ENCODE results near the gene HDAC9. TPM values are rescaled to one million over a fixed set of nuclear protein-coding genes. Genes with fewer than 3 reads are reported as not detected.

HDAC9 gene
- polyA plus RNA-seq, 1 of the 3 experiments (the other 2 are of a cell fraction) = 11.6 TPM

DNA sequence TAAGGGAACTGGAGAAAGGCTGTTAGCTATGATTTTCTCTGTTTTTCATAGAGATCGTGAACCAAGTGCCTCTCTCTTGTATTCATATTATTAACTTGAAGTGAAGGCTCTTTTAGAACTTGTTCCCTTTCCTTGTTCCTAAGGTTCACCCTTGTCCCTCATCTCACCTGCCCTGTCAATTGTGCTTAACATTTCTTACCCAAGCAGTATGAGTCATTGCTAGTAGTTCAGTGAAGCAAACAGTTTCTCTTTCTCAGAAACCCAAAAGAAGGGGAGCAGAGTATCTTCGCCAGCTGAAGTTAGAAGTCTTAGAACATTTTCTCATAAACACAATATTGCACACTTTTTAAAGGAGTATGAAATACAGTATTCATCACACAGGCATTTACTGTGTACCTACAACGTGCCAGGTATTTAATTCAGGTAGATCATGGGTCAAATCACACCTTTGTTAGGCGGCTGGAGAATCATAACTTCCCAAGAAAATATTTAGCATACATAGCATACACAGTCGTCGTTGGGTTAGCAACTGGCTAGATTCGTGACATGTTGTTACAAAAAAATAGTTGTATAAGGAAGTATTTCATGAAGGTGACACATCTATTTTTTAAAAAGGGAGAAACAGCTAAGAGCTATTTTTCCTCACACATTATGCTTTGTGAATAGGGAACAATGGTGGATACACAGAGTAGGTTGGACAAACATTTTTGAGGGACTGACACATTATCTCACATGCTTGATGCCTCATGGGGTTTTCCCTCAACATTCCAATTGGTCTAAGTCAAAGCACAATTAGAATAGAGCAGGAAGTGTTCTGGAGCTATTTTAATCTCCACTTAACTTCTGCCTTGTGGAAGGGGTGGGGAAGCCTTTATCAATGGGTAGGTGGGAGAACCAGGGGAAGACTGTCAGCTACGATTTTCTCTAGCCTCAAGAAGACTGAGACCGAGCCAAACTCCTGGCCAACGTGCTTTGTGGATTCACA, 13.2 kb downstream of the HDAC9 start:
- peaks cover 44% of the 10 kb centered on the region for H3K79me2 ChIP-seq (ENCODE audit: insufficient read depth)
- H3K9me3 ChIP-seq = no peaks in the 10 kb centered on the region
- peaks cover 49% of the 10 kb centered on the region for H3F3A ChIP-seq (replicated peaks; ENCODE audit: insufficient read depth)
- ChIA-PET POLR2A (interaction anchor here (2.0 kb wide), 1 partner anchor 13 kb away, joined by 8 read pairs; the partner anchor contains the start of gene HDAC9), CTCF (interaction anchor here (0.6 to 4.8 kb wide), 8 partner anchors 10 to 154 kb away, joined by 3 to 34 read pairs (median 4); partner anchors contain the start of gene HDAC9)
- no peaks in the 10 kb centered on the region for H4K20me1 ChIP-seq (ENCODE audit: insufficient read depth)
- WGBS (ENCODE audit: low lambda C conversion rate) = 29% methylated on average over 10 of the region's 10 CpGs
- no peaks in the 10 kb centered on the region for H3K27me3 ChIP-seq (ENCODE audit: insufficient read depth)
- H3K4me1 ChIP-seq (ENCODE audit: control insufficient read depth in 1 of 2, insufficient read depth in 2 of 2, low read depth in 1 of 2, low read length in 1 of 2) = peaks cover 13 to 26% of the 10 kb centered on the region in 2 experiments
- peak overlapping the region; percentile 77 for H3K4me2 ChIP-seq
- H3K36me3 ChIP-seq (replicated peaks in 1 of 2; ENCODE audit: control insufficient read depth in 1 of 2, insufficient read depth in 2 of 2, low read length in 1 of 2) = peaks cover 0 to 3% of the 10 kb centered on the region in 2 experiments
- no peak for DNase-seq
- peak overlapping the region; percentile 18; the same call in 1 of the 2 replicates for H2AFZ ChIP-seq (ENCODE audit: low read depth)
- H3K9me2 ChIP-seq = no peaks in the 10 kb centered on the region
- H3K27ac ChIP-seq (ENCODE audit: low read depth in 2 of 2, low read length in 1 of 2) = peak overlapping the region; percentile 87 to 99
- peak overlapping the region; percentile 94 for H3K9ac ChIP-seq
- peak overlapping the region; percentile 49 to 69; a peak in 3 of 4 replicates for H3K4me3 ChIP-seq (ENCODE audit: low read depth in 2 of 2, low read length in 1 of 2)
- TF ChIP-seq POLR2AphosphoS5 (IDR thresholded peaks at IDR 0.05; ENCODE audit: low read depth, low read length) = peak; percentile 87
- TF ChIP-seq RXRA (IDR thresholded peaks at IDR 0.05; ENCODE audit: borderline replicate concordance, low read depth) = 0 out of 2 replicates have a peak, but pooled peaks have one; percentile 45
- peak; percentile 6 to 94; a peak in 3 of 4 replicates for TF ChIP-seq EP300 (IDR thresholded peaks at IDR 0.05; ENCODE audit: borderline replicate concordance in 1 of 2, low read depth in 1 of 2, low read length in 1 of 2)
- TF ChIP-seq NFIC (IDR thresholded peaks at IDR 0.05; ENCODE audit: borderline replicate concordance) = peak; percentile 46; the same call in 1 of the 2 replicates
- TF ChIP-seq FOSL2 (IDR thresholded peaks at IDR 0.05; ENCODE audit: borderline replicate concordance, low read depth) = peak; percentile 88
- peak; percentile 45; the same call in 1 of the 2 replicates for TF ChIP-seq SIN3A (IDR thresholded peaks at IDR 0.05; ENCODE audit: borderline replicate concordance, low read depth, low read length)
- no peak for TF ChIP-seq CHD2 (IDR thresholded peaks at IDR 0.05; ENCODE audit: low read length, partially characterized antibody)
- TF ChIP-seq NRF1 (IDR thresholded peaks at IDR 0.05; ENCODE audit: low read depth, low read length) = no peak
- TF ChIP-seq, protein P1, sequence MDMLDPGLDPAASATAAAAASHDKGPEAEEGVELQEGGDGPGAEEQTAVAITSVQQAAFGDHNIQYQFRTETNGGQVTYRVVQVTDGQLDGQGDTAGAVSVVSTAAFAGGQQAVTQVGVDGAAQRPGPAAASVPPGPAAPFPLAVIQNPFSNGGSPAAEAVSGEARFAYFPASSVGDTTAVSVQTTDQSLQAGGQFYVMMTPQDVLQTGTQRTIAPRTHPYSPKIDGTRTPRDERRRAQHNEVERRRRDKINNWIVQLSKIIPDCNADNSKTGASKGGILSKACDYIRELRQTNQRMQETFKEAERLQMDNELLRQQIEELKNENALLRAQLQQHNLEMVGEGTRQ (IDR thresholded peaks at IDR 0.05; ENCODE audit: borderline replicate concordance, low read depth, low read length) = no peak
- TF ChIP-seq GABPA (IDR thresholded peaks at IDR 0.05; ENCODE audit: low read depth) = no peak
- no peak for TF ChIP-seq MXI1 (IDR thresholded peaks at IDR 0.05; ENCODE audit: low read depth, low read length)
- no peak for TF ChIP-seq EZH2phosphoT487 (IDR thresholded peaks at IDR 0.05; ENCODE audit: borderline replicate concordance, low read depth)
- TF ChIP-seq RFX5 (IDR thresholded peaks at IDR 0.05; ENCODE audit: low read length) = no peak
- TF ChIP-seq, protein P2, sequence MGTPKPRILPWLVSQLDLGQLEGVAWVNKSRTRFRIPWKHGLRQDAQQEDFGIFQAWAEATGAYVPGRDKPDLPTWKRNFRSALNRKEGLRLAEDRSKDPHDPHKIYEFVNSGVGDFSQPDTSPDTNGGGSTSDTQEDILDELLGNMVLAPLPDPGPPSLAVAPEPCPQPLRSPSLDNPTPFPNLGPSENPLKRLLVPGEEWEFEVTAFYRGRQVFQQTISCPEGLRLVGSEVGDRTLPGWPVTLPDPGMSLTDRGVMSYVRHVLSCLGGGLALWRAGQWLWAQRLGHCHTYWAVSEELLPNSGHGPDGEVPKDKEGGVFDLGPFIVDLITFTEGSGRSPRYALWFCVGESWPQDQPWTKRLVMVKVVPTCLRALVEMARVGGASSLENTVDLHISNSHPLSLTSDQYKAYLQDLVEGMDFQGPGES (IDR thresholded peaks at IDR 0.05; ENCODE audit: low read depth, low read length) = no peak
- peak; percentile 82 for TF ChIP-seq JUND (IDR thresholded peaks at IDR 0.05)
- no peak for TF ChIP-seq FOXJ3 (CRISPR knock-in tag; IDR thresholded peaks at IDR 0.05)
- TF ChIP-seq, protein P3, sequence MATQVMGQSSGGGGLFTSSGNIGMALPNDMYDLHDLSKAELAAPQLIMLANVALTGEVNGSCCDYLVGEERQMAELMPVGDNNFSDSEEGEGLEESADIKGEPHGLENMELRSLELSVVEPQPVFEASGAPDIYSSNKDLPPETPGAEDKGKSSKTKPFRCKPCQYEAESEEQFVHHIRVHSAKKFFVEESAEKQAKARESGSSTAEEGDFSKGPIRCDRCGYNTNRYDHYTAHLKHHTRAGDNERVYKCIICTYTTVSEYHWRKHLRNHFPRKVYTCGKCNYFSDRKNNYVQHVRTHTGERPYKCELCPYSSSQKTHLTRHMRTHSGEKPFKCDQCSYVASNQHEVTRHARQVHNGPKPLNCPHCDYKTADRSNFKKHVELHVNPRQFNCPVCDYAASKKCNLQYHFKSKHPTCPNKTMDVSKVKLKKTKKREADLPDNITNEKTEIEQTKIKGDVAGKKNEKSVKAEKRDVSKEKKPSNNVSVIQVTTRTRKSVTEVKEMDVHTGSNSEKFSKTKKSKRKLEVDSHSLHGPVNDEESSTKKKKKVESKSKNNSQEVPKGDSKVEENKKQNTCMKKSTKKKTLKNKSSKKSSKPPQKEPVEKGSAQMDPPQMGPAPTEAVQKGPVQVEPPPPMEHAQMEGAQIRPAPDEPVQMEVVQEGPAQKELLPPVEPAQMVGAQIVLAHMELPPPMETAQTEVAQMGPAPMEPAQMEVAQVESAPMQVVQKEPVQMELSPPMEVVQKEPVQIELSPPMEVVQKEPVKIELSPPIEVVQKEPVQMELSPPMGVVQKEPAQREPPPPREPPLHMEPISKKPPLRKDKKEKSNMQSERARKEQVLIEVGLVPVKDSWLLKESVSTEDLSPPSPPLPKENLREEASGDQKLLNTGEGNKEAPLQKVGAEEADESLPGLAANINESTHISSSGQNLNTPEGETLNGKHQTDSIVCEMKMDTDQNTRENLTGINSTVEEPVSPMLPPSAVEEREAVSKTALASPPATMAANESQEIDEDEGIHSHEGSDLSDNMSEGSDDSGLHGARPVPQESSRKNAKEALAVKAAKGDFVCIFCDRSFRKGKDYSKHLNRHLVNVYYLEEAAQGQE (IDR thresholded peaks at IDR 0.05; ENCODE audit: low read depth, low read length) = 0 out of 2 replicates have a peak, but pooled peaks have one; percentile 24
- peak; percentile 69 for TF ChIP-seq ELF1 (IDR thresholded peaks at IDR 0.05)
- TF ChIP-seq TAF1 (IDR thresholded peaks at IDR 0.05; ENCODE audit: borderline replicate concordance, low read depth, low read length) = peak; percentile 80
- TF ChIP-seq TCF12 (IDR thresholded peaks at IDR 0.05) = peak; percentile 84
- TF ChIP-seq SMC3 (IDR thresholded peaks at IDR 0.05; ENCODE audit: low read depth, low read length) = no peak
- TF ChIP-seq TEAD4 (IDR thresholded peaks at IDR 0.05; ENCODE audit: borderline replicate concordance, insufficient read depth) = peak; percentile 96
- TF ChIP-seq, protein P4, sequence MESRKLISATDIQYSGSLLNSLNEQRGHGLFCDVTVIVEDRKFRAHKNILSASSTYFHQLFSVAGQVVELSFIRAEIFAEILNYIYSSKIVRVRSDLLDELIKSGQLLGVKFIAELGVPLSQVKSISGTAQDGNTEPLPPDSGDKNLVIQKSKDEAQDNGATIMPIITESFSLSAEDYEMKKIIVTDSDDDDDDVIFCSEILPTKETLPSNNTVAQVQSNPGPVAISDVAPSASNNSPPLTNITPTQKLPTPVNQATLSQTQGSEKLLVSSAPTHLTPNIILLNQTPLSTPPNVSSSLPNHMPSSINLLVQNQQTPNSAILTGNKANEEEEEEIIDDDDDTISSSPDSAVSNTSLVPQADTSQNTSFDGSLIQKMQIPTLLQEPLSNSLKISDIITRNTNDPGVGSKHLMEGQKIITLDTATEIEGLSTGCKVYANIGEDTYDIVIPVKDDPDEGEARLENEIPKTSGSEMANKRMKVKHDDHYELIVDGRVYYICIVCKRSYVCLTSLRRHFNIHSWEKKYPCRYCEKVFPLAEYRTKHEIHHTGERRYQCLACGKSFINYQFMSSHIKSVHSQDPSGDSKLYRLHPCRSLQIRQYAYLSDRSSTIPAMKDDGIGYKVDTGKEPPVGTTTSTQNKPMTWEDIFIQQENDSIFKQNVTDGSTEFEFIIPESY (IDR thresholded peaks at IDR 0.05; ENCODE audit: borderline replicate concordance, low read depth) = no peak
- TF ChIP-seq YY1 (IDR thresholded peaks at IDR 0.05; ENCODE audit: low read depth) = peak; percentile 73; the same call in 1 of the 2 replicates

Measured in SK-N-SH (cell line).